Adrenal gland (tissue), 12 donors: ENCODE measurements around the gene TPGS2. TPM values are rescaled to one million over a fixed set of nuclear protein-coding genes. Genes with fewer than 3 reads are reported as not detected.
A peak's percentile ranks its signal among the peaks of the same experiment; 100 is the strongest.

Experiments used
- DNase-seq, 7 donors: peaks; one replicate each; pipeline ENCODE4 v3.0.0-alpha.2; 2019 to 2020
- H3K27ac ChIP-seq, 5 donors: fragments of 200-600 bp; sonication (generic) in 4 of 5; 1 replicate in 3 of 5; 2 replicates in 2 of 5; pipeline versions ENCODE4 v1.5.1 to v1.8.0; 2016 to 2020; ENCODE audit warnings: mild to moderate bottlenecking in 1 of 5
- H3K27me3 ChIP-seq: fragments of 200-600 bp; 2 replicates; pipeline ENCODE4 v1.8.0; 2021
- H3K36me3 ChIP-seq, 2 donors: fragments of 200-600 bp; replicated peaks in 1 of 2; 1 replicate in 1 of 2; 2 replicates in 1 of 2; pipeline versions ENCODE4 v1.5.1 to v1.8.0; 2018 to 2022
- H3K4me1 ChIP-seq, 2 donors: fragments of 200-600 bp; replicated peaks in 1 of 2; 1 replicate in 1 of 2; 2 replicates in 1 of 2; pipeline versions ENCODE4 v1.5.1 to v1.8.0; 2018 to 2021
- H3K4me3 ChIP-seq, 4 donors: fragments of 200-600 bp; sonication (generic) in 3 of 4; one replicate each; pipeline ENCODE4 v1.5.1; 2016 to 2018
- H3K9me3 ChIP-seq, 3 donors: fragments of 200-600 bp; sonication (generic) in 1 of 3; replicated peaks in 1 of 3; 1 replicate in 2 of 3; 2 replicates in 1 of 3; pipeline versions ENCODE4 v1.5.1 to v1.8.0; 2016 to 2021
- POLR2A ChIP-seq, 2 donors: fragments of 450-650 bp; IDR thresholded peaks; one replicate each; pipeline ENCODE4 v1.6.1; 2017; ENCODE audit warnings: antibody characterized with exemption in 2 of 2, mild to moderate bottlenecking in 2 of 2, moderate library complexity in 1 of 2
- WGBS, 4 donors: extraction: QIAGEN DNeasy Blood & Tissue Kit in 2 of 4; methylation state at CpG; one replicate each; pipeline versions ENCODE4 v1.1.5 to v1.1.7; 2013 to 2017; 5-methylcytosine and 5-hydroxymethylcytosine counted together
- intact Hi-C, 2 donors: fragments of 100-400 bp; cut with DNase I; formaldehyde crosslinking; loops; one replicate each; pipeline versions ENCODE4 v1.14.1 to v1.15.0; 2022 to 2023
- polyA plus RNA-seq, 3 donors: library from polyadenylated mRNA; stranded (reverse); fragments of 200-250 nt in 2 of 3; fragments of 350-450 nt in 1 of 3; fragmentation: Illumina TruSeq in 1 of 3; extraction: RNeasy Lipid Tissue Mini Kit (QIAGEN cat#74804) in 1 of 3; gene quantifications; one replicate each; pipeline ENCODE4 v1.2.3, GENCODE V29; 2013 to 2014
- total RNA-seq, 9 donors: library from RNA; depleted of rRNA in 4 of 9; stranded (reverse); fragments of >200 nt in 4 of 9; fragments of 120-200 nt in 1 of 9; fragmentation: NEBNext Ultra II Directional in 1 of 9; extraction: Animal tissue kit (Norgen Biotek cat#: 25700) in 1 of 9; gene quantifications; one replicate each; pipeline versions ENCODE4 v1.1.0 to v1.2.4, GENCODE V29; 2013 to 2023
- TF ChIP-seq, protein P1 (sequence below), 6 experiments: fragments of 450-650 bp in 4 of 6; fragments of 200-600 bp in 2 of 6; sonication (generic) in 1 of 6; IDR thresholded peaks; 1 replicate in 5 of 6; 2 replicates in 1 of 6; pipeline versions ENCODE4 v1.5.1 to v1.8.0; 2016 to 2021; ENCODE audit warnings: antibody characterized with exemption in 6 of 6, mild to moderate bottlenecking in 2 of 6, moderate library complexity in 1 of 6
- donor health status: healthy with polysubstance abuse.
- donor health status: Bipolar disorder and iron deficiency.
- donor health status: DM: yes; HTN: yes; CAD: no.
- donor health status: DM: no; HTN: no; CAD: no.
- donor health status: DM: no; HTN: no; CAD: no.
- donor health status: DM: yes; HTN: yes; CAD: no.

Gene TPGS2
- total and polyA plus RNA-seq, 12 donors: 35.3 to 247 (median 87.9) TPM

DNA sequence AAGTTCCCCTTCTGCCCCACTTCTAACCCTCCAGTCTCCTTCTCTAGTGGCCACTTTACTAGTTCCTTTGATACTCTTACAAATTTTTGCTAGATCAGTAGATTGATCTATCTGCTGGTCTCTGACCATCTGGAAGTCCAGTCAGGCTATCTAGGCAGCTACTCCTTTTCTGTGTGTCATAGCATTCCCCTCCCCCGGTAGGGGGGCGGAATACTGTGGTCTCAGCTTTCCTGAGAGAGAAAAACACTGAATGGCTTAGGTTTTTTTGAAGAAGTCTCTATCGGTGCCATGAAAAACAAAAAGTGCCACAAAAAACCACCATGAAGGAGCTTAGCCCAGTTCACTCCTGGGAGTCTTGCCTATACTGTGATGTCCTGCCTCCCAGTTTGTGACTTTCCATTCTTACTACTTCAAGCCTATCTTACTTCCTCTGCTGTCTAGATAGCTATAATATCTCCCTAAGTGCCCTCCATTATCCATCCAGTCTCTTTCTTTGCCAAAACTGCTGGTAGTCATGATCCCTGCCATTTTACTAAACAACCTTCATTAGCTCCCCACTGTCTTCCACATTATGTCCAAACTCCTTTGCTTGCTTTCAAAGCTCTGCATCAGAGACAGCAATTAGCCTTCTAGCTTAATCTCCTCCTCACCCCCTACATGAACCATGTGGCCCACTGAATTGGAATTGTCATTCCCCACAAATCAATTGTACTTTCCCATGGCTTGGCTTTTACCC, 29.9 kb downstream of the TPGS2 start:
- 88 to 94% (median 92%) methylated on average over 3 of the region's 3 CpGs for WGBS, 4 donors
- no peak for DNase-seq
- TF ChIP-seq, protein P1, sequence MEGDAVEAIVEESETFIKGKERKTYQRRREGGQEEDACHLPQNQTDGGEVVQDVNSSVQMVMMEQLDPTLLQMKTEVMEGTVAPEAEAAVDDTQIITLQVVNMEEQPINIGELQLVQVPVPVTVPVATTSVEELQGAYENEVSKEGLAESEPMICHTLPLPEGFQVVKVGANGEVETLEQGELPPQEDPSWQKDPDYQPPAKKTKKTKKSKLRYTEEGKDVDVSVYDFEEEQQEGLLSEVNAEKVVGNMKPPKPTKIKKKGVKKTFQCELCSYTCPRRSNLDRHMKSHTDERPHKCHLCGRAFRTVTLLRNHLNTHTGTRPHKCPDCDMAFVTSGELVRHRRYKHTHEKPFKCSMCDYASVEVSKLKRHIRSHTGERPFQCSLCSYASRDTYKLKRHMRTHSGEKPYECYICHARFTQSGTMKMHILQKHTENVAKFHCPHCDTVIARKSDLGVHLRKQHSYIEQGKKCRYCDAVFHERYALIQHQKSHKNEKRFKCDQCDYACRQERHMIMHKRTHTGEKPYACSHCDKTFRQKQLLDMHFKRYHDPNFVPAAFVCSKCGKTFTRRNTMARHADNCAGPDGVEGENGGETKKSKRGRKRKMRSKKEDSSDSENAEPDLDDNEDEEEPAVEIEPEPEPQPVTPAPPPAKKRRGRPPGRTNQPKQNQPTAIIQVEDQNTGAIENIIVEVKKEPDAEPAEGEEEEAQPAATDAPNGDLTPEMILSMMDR (IDR thresholded peaks at IDR 0.05): no peak
- TF ChIP-seq POLR2A (IDR thresholded peaks at IDR 0.05): no peak
- no peaks in the 10 kb centered on the region for H3K9me3 ChIP-seq
- peaks cover 0 to 33% of the 10 kb centered on the region in 2 donors for H3K36me3 ChIP-seq
- intact Hi-C loops: no loop called here
- no peaks in the 10 kb centered on the region for H3K27me3 ChIP-seq
- no peak overlapping the region for H3K4me3 ChIP-seq
- H3K4me1 ChIP-seq: no peaks in the 10 kb centered on the region
- H3K27ac ChIP-seq: no peak overlapping the region

DNA sequence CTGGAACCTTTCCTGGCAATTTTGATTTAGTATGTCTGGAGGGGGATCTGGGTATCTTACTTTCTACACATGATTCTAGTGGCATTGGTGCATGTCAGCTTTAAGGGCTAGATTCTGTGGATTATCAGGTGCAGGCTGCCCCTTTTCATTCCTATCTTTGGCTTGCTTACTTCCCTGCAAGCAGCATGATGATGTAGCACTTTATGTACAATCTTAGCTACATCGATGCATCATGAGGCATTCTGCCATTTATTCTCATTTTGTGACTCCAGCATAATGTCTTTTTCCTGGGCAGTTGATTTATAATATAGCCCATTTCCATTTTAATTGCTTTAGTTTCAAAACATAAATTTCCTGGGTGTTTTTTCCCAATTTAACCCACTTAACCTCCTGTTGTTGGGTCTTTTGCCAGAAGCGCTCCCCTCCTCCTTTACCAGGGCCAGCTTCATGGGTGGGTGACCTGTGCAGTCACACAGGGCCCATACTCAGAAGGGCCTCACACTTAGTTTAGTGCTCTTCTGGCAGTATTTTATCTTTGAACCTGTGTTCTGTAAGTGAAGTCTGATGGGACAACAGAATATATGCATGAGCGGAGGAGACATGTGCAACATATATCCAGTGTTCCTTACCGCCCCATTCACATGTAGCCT, 36.0 kb downstream of the TPGS2 start:
- peaks cover 0 to 22% of the 10 kb centered on the region in 2 donors for H3K36me3 ChIP-seq
- no peak overlapping the region for H3K4me3 ChIP-seq
- no peak for DNase-seq
- intact Hi-C loops: no loop called here
- no peak overlapping the region for H3K27ac ChIP-seq
- 95 to 99% (median 97%) methylated on average over 4 of the region's 4 CpGs for WGBS, 4 donors
- TF ChIP-seq POLR2A (IDR thresholded peaks at IDR 0.05): no peak
- TF ChIP-seq, protein P1 (IDR thresholded peaks at IDR 0.05): no peak
- H3K4me1 ChIP-seq: no peaks in the 10 kb centered on the region
- H3K27me3 ChIP-seq: no peaks in the 10 kb centered on the region
- H3K9me3 ChIP-seq: no peaks in the 10 kb centered on the region

DNA sequence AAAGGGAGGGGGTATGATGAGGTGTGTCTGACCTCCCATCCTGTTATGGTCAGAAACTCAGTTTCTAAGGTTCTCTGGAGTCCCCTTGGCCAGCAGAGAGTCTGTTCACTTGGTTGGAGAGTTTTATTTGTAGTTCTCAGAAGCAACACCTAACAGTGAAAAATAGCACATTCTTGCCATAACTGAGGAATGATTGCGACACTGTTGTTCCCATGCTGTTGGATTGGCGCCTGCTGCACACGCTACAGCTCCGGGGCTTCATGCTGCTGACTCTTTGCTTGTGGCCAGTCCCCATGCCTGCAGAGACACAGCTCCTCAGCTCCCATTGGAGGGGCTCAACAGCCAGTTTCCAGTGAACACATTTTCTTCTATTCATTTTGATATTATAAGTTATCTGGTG, 42.1 kb downstream of the TPGS2 start:
- Histone ChIP-seq H3K27me3 (no peaks in the 10 kb centered on the region), H3K9me3 (no peaks in the 10 kb centered on the region), H3K36me3 (no peaks in the 10 kb centered on the region), H3K4me3 (no peak overlapping the region), H3K4me1 (no peaks in the 10 kb centered on the region), H3K27ac (no peak overlapping the region)
- 67 to 85% (median 76%) methylated on average over 4 of the region's 4 CpGs for WGBS, 4 donors
- intact Hi-C loops: no loop called here
- TF ChIP-seq, protein P1 (IDR thresholded peaks at IDR 0.05): no peak
- TF ChIP-seq POLR2A (IDR thresholded peaks at IDR 0.05): no peak
- DNase-seq: peak in 5 of 7 donors; percentile 25 to 43 (median 39)

DNA sequence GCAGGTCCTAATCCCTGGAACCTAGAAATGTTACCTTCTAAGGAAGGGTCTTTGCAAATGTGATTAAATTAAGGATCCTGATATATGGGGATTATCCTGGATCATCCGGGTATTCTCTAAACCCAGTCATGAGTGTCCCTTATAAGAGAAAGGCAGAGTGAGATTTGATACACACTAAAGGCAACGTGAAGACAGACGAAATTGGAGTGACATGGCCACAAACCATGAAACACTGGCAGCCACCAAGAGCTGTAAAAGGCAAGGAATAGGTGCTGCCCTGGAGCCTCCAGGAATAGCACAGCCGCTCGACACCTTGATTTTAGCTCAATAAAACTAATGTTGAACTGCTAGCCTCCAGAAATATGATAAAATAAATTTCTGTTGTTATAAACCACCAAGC, 45.0 kb downstream of the TPGS2 start:
- Histone ChIP-seq H3K27me3 (no peaks in the 10 kb centered on the region), H3K36me3 (peaks cover 0 to 17% of the 10 kb centered on the region in 2 donors), H3K4me1 (no peaks in the 10 kb centered on the region), H3K4me3 (no peak overlapping the region), H3K27ac (no peak overlapping the region), H3K9me3 (no peaks in the 10 kb centered on the region)
- TF ChIP-seq, protein P1 (IDR thresholded peaks at IDR 0.05): no peak
- no peak for TF ChIP-seq POLR2A (IDR thresholded peaks at IDR 0.05)
- intact Hi-C loops: no loop called here
- no peak for DNase-seq
- 97 to 100% (median 97%) methylated on average over 5 of the region's 5 CpGs for WGBS, 4 donors
